Measurements from ENCODE around the gene BCR.

The BCR gene

DNA sequence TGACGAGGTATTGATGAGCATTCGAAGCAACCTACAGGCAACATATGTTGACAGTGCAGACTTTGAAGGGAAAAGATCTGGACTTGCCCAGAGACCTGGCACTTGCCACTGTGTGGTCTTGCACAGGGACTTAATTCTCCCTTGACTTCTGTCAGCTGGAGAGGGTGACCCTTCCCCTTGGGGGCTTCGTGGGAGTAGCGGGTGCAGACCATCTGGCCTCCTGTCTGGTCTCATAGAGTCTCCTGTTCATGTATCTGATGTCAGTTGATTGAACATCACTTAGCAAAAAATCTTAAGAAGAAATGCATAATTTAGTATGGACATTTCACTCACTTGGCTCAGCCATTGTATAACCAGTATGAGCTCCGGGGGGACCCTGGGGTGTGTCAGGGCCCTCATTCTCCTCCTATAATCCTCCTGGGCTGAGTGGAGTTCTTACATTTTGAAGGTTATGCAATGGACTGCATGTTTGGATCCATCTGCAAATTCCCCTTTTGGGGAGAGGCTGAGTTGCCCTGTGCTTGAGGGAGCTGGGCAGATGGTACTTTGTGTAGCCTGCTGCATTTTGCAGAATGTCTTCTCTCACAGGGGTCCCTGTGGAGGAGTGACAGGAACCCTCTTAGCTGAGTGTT, 13.0 kb downstream of the BCR start:
- Mint-ChIP-seq H3K36me3 (ENCODE audit: low read depth) (peaks cover 22% of the 10 kb centered on the region), H3K4me1 (peaks cover 21% of the 10 kb centered on the region), H3K27ac (peak overlapping the region in 1 of 3 experiments; percentile 80), H3K9me3 (no peaks in the 10 kb centered on the region), H3K4me3 (no peak overlapping the region), H3K27me3 (ENCODE audit: low read depth) (peaks cover 9% of the 10 kb centered on the region)
- TF ChIP-seq CTCF (IDR thresholded peaks at IDR 0.05; ENCODE audit: unreplicated experiment in 3 of 3), result no peak

DNA sequence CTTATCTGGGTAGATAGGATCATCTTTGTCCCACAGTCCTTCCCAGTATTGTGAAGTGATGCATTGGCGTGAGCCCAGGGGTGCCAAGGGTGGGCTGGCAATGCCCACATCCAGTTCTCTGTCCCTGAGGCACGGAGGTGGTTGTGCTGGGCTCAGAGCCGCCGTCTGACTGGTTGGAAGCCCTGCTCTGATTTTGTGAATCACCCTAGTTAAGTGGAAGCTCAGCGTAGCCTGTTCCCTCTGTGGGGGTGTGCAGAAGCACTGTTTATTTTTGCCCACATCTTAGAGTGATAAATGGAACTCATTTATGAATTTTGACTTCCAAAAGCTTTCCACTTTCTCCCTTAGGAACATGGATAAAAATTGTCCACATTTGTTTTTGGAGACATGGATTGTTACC, 13.6 kb downstream of the BCR start:
- Mint-ChIP-seq H3K4me1 (peaks cover 21% of the 10 kb centered on the region), H3K27ac (no peak overlapping the region), H3K9me3 (no peaks in the 10 kb centered on the region), H3K27me3 (ENCODE audit: low read depth) (peaks cover 9% of the 10 kb centered on the region), H3K4me3 (no peak overlapping the region), H3K36me3 (ENCODE audit: low read depth) (peaks cover 22% of the 10 kb centered on the region)
- TF ChIP-seq CTCF (IDR thresholded peaks at IDR 0.05; ENCODE audit: unreplicated experiment in 3 of 3), result no peak

- H3K4me3 Mint-ChIP-seq, result no peak overlapping the region
- H3K9me3 Mint-ChIP-seq, result no peaks in the 10 kb centered on the region
- peaks cover 20% of the 10 kb centered on the region for H3K36me3 Mint-ChIP-seq (ENCODE audit: low read depth)
- no peak for TF ChIP-seq CTCF (IDR thresholded peaks at IDR 0.05; ENCODE audit: unreplicated experiment in 3 of 3)
- peaks cover 14% of the 10 kb centered on the region for H3K27me3 Mint-ChIP-seq (ENCODE audit: low read depth)
- H3K4me1 Mint-ChIP-seq, result peaks cover 27% of the 10 kb centered on the region
- H3K27ac Mint-ChIP-seq, result no peak overlapping the region
These were observed 15.9 kb downstream of the BCR start for GRCh38 chr22:23196165-23196564.

DNA sequence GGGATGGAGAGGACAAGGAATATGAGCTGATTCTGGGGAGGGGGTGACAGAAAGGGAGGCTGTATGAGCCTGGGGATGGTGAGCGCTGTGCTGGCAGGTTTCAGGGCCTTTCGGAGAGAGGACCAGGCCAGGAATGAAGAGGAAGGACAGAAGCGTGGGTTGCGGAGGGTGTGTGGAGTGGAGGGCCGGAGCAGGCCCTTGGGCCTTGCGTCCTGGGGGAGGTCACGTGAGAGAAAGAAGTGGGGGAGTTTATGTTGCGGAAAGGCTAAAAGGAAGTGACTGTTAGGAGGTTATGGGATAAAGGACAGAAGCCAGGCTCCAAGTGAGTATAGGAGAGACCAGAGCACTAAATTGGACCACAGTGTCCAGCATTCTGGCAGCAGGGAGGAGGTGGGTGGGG, 17.5 kb downstream of the BCR start:
- no peak for TF ChIP-seq CTCF (IDR thresholded peaks at IDR 0.05; ENCODE audit: unreplicated experiment in 3 of 3)
- H3K36me3 Mint-ChIP-seq (ENCODE audit: low read depth), result peaks cover 14% of the 10 kb centered on the region
- peak overlapping the region; percentile 23 to 58 (median 36) for H3K27ac Mint-ChIP-seq
- H3K9me3 Mint-ChIP-seq, result no peaks in the 10 kb centered on the region
- H3K27me3 Mint-ChIP-seq (ENCODE audit: low read depth), result peaks cover 9% of the 10 kb centered on the region
- peak overlapping the region in 1 of 3 experiments; percentile 16 for H3K4me3 Mint-ChIP-seq
- peaks cover 30% of the 10 kb centered on the region for H3K4me1 Mint-ChIP-seq

GRCh38 chr22:23199159-23199558, 18.9 kb downstream of the BCR start:
- Mint-ChIP-seq H3K4me1 (peaks cover 38% of the 10 kb centered on the region), H3K4me3 (no peak overlapping the region), H3K36me3 (ENCODE audit: low read depth) (peaks cover 13% of the 10 kb centered on the region), H3K27ac (peak overlapping the region in 2 of 3 experiments; percentile 8 to 55), H3K27me3 (ENCODE audit: low read depth) (peaks cover 9% of the 10 kb centered on the region), H3K9me3 (no peaks in the 10 kb centered on the region)
- no peak for TF ChIP-seq CTCF (IDR thresholded peaks at IDR 0.05; ENCODE audit: unreplicated experiment in 3 of 3)

DNA sequence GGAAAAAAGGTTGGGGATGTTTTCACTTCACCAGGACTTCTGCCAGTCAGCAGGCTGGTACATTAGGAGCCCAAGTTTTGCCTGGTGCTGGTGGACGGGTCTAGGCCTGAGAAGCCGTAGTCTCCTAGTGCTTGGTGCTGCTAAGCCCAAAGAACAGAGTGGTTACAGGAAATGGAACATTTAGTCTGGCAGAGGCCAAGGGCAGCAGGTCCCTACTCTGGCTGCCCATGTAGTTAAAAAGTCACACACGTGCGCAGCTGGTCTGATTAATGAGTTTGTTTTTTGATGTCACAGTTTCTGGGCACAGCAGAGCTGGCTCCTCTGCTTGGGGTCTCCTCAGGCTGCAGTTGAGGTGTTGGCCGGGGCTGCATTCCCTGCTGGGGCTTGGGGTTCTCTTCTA, 20.6 kb downstream of the BCR start:
- H3K4me3 Mint-ChIP-seq, result no peak overlapping the region
- peaks cover 9% of the 10 kb centered on the region for H3K27me3 Mint-ChIP-seq (ENCODE audit: low read depth)
- no peak overlapping the region for H3K27ac Mint-ChIP-seq
- peaks cover 13% of the 10 kb centered on the region for H3K36me3 Mint-ChIP-seq (ENCODE audit: low read depth)
- H3K4me1 Mint-ChIP-seq, result peaks cover 54% of the 10 kb centered on the region
- no peak for TF ChIP-seq CTCF (IDR thresholded peaks at IDR 0.05; ENCODE audit: unreplicated experiment in 3 of 3)
- no peaks in the 10 kb centered on the region for H3K9me3 Mint-ChIP-seq
